NK-92 (cell line): ENCODE data around the gene JPH3.
"Not testable (repeated sequence)": the region's sequence is repeated elsewhere in the genome, so short reads cannot be mapped to it uniquely, and the experiment has no call there.

Source experiments
- DNase-seq: peaks from one replicate; lab custom pipeline; 2025; ENCODE audit not compliant: unreplicated experiment; lab: John Stamatoyannopoulos, UW

Gene JPH3

GRCh38 chr16:87678618-87679017 lies 76.3 kb downstream of the JPH3 start:
- DNase-seq: no peak

DNA sequence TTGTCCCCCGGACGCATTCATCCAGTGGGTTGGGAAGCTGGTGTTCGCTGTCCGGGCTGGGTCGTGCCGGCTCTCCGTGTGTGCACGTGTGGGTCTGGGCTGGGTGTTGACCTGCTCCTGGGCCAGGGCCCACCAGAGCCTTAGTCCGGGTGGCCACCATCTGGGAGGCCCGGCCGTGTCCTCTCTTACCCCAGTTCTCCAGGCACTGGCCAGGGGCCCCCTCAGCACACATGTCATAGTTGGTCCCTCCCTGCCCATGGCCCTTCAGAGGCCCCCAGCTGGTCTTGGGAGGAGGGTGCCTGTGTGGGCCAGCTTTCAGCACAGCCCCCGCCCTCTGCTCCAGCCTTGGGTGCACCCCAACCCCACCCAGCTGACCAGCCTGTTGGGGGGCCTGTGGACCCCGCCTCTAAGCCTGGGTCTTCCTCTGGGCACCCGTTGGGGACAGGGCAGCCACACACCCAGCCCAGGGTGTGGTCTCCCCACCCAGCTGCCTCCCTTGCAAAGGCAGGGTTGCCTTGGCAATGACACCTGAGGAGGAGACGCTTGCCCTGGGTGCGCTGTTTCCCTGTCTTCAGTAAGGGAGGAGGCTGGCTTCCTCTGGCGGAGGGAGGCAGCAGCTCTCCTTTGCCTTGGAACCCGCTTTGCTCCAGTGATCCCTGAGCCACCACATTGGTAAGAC lies 77.4 kb downstream of the JPH3 start:
- no peak for DNase-seq

GRCh38 chr16:87680272-87680644 lies 78.0 kb downstream of the JPH3 start:
- DNase-seq: no peak

- not testable (repeated sequence) for DNase-seq
Measured at GRCh38 chr16:87681051-87681602, 78.8 kb downstream of the JPH3 start.

- DNase-seq: no peak
Measured at GRCh38 chr16:87681981-87682570, 79.8 kb downstream of the JPH3 start.

- no peak for DNase-seq
Measured at GRCh38 chr16:87682852-87683399, 80.6 kb downstream of the JPH3 start.

DNA sequence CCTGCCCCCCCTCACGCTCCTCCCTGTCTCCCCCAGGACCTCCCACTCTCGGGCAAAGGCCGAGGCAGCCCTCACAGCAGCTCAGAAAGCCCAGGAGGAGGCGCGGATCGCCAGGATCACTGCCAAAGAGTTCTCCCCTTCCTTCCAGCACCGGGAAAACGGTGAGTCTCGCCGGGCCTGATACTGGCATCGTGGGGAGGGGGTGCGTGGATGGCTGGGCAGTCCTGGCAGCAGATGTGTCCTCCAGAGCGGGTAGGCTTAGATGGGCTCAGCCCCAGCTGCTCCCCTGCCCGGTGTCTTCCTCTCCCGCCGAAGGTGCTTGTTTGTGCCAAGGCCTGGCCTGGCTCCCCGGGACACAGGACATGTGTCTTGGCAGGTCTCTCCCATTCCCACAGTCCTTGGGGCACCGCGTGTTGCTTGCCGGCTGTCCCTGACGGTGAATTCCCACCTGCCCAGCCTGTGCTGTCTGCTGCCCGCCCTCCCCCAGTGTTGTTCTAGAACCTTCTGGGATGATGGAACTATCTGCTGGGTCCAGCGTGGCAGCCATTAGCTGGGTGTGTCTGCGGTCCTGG lies 81.9 kb downstream of the JPH3 start:
- DNase-seq: no peak

GRCh38 chr16:87684711-87685404 lies 82.5 kb downstream of the JPH3 start:
- no peak for DNase-seq

DNA sequence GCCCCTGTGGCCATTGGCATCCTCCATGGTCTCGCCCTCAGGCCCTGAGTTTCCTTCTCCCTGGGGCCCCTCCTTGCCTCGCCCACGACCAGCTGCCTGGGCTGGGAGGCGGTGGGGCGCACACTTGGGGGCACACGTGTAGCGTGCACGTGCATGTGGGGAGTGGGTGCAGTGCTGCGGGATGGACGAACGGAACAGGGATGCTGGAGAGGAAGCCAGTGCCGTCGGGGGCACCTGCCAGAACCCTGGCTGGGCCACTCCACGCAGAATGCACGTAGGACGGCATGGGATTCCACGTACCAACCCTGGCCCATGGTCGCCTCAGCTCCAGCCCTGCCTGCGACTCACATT lies 83.1 kb downstream of the JPH3 start:
- DNase-seq: no peak

DNA sequence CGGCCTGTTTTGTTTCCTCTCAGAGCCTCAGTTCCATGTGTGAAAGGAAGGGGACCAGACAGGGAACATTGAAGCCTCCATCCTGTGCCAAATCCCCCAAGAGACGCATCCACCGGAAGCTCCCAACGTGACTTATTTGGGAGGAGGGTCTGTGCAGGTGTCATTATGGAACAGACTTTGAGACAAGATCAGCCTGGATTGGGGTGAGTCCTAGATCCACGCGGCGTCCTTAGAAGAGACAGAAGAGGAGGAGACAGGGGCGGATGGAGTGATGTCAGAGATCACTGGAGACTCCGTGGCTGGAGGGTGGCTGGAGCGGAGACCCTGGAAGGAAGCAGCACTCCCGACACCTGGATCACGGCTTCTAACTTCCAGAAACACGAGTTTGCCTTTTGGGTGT lies 83.5 kb downstream of the JPH3 start:
- no peak for DNase-seq

DNA sequence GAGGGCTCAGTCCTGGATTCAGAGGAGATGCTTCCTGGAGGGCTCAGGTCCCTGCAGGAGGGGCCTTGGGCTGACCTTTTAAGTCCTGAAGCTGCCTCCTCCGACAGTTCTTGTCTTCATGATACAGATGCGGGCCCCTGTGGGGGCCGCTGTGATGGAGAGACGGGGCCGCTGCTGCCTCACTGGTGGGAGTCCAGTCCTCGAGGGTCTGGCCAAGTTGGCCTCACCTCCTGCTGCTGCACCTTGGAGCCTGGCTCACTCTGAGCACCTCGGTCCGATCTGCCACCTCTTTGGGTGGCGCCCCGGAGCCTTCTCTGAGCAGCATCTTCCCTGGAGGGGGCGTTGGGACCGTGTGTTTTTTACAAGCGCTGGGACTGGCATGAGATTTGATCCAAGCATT lies 84.4 kb downstream of the JPH3 start:
- DNase-seq: no peak

DNA sequence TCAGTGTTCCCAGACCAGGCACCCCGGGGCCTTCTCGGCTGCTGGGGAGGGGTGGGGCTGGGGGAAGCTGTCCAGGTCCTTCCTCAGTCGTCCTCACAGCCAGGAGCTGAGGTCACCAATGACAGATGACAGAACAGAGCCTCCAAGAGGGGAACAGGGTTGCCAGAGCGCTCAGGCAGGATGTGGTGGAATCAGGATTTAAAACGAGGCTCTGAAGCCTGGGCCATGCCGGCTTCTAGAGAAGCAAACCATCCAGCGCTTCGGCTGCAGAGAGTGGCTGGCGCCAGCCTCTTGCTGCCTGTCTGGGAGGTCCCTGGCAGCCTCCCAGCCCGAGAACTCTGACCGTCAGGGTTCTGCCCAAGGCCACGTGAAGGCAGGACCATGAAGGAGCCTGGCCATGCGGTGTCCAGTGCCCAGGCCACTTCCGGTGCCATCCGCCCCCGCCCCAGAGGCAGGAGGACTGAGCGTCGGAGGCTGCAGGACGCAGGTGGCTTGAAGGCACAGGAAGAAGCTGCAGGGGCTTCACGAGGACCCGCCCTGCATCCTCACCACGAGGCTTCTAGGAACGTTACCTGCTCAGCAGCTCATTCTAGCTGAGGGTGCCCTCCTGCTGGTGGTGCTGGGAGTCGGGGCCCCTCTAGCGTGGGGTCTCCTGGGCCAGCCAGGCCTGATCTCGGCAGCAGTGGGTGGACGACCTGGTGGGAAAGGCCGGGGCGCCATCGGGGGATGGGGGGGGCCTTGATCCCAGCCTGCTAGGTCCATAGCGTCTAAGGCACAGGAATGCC lies 85.0 kb downstream of the JPH3 start:
- no peak for DNase-seq

DNA sequence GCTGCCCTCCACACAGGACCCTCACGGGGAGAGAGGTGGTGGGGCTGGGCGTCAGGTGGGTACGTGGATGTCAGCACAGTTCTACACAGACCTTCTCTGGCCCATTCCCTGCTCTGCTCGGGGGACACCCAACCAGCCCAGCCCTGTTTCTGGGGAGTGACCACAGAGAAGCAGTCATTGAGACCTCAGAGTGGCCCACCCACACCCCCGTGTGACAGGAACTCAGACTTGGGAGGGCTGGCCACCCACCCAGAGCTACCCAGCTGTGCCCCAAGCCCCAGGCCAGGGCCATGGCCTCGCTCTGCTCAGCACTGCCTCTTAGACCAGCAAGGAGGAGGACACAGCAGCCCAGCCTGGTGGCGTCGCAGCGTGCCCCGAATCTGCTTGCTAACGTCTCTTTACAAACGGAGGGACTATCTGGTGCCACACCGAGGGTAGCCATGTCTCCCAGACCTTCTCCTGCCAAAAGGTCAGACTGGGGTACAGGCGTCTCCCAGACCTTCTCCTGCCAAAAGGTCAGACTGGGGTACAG lies 85.8 kb downstream of the JPH3 start:
- no peak for DNase-seq

- no peak for DNase-seq
Measured at GRCh38 chr16:87688876-87689815, 86.8 kb downstream of the JPH3 start.

DNA sequence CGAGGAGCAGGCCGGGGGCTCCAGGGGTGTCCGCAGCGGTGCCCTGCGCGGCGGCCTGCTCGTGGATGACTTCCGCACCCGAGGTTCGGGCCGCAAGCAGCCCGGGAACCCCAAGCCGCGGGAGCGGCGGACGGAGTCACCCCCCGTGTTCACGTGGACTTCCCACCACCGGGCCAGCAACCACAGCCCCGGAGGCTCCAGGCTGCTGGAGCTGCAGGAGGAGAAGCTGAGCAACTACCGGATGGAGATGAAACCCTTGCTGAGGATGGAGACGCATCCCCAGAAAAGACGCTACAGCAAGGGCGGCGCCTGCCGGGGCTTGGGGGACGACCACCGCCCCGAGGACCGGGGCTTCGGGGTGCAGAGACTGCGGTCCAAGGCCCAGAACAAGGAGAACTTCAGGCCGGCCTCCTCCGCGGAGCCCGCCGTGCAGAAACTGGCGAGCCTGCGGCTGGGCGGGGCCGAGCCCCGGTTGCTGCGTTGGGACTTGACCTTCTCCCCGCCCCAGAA lies 87.7 kb downstream of the JPH3 start:
- DNase-seq: no peak

- no peak for DNase-seq
Measured at GRCh38 chr16:87690911-87691685, 88.8 kb downstream of the JPH3 start.

- DNase-seq: no peak
Measured at GRCh38 chr16:87691686-87692079, 89.4 kb downstream of the JPH3 start.

DNA sequence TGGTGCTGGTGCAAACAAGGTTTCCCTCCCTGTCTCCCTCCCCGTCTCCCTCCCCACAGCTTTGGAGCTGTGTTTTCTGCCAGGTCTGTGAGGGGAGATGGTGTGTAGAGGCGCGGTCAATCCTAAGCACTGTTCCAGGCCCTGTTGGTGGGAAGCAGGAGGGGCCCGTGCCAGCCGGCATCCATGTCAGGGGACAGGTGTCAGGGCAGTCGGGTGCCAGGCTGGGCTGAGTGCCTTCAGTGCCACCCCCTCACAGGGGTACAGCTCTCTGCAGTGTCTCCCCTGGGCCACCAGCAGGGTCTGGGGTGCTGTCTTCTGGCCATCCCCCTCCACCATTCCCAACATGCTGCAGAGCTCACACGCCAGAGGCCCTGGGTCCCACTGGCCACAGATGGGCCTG lies 89.9 kb downstream of the JPH3 start:
- no peak for DNase-seq

DNA sequence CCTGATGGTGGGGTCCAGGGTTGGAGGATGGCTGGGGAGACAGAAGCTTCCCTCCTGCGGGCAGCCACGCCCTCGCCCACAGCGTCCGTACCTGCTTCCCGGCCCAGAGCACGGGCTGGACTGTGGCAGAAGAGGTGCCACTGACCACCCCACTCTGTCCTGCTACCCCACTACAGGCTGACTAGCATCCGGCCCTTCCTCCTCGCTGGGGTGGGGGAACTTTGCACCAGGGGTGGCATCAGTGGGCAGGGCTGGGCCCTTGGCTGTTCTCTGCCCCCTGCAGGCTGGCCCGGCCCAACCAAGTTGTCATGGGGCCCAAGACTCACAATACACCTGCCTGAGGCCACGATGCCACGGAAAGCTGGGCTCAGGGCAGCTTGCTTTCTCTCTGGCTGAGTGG lies 90.4 kb downstream of the JPH3 start:
- no peak for DNase-seq
